Brain microvascular endothelial cell (primary cell): ENCODE measurements around the gene FAM76A.
"Not testable (repeated sequence)": the region's sequence is repeated elsewhere in the genome, so short reads cannot be mapped to it uniquely, and the experiment has no call there.

Experiments
- DNase-seq: peaks from one replicate; pipeline ENCODE4 v3.0.0-alpha.2; 2020
- H3K27ac ChIP-seq: fragments of 250-450 bp; sonication (Bioruptor Pico); 2 replicates; pipeline ENCODE4 v1.5.1; 2020; ENCODE audit warnings: mild to moderate bottlenecking, moderate library complexity
- H3K27me3 ChIP-seq: fragments of 250-450 bp; sonication (Bioruptor Pico); replicated peaks from 2 replicates; pipeline ENCODE4 v1.5.1; 2020; ENCODE audit warnings: mild to moderate bottlenecking
- H3K36me3 ChIP-seq: fragments of 250-450 bp; sonication (Bioruptor Pico); replicated peaks from 2 replicates; pipeline ENCODE4 v1.5.1; 2020; ENCODE audit warnings: mild to moderate bottlenecking
- H3K4me3 ChIP-seq: 2 replicates; pipeline ENCODE4 v1.5.1; 2011; ENCODE audit warnings: low read depth, mild to moderate bottlenecking, control low read depth, low read length, moderate library complexity
- CTCF ChIP-seq: IDR thresholded peaks from 2 replicates; pipeline ENCODE4 v1.5.1; 2011; ENCODE audit warnings: low read depth, mild to moderate bottlenecking, moderate library complexity, low read length, control low read depth, inconsistent platforms; ENCODE audit errors: missing control alignments
- in situ Hi-C: cut with HindIII; loops from 2 replicates; pipeline ENCODE4 v1.10.0; 2017; ENCODE audit warnings: low sequenced_read_pairs, low pct_ligation_motif_present

Gene FAM76A

GRCh38 chr1:27725374-27726172 lies at the start of gene FAM76A:
Gene FAM76A, plus strand, starts transcription at chr1:27725961. Its CDS starts 120 bp downstream, at chr1:27726081.
- TF ChIP-seq CTCF = peak; percentile 57
- in situ Hi-C loops = no loop called here

GRCh38 chr1:27676410-27676809 lies 49.4 kb upstream of the FAM76A start:
- Histone ChIP-seq H3K27me3 (no peaks in the 10 kb centered on the region), H3K4me3 (no peak overlapping the region), H3K27ac (no peak overlapping the region), H3K36me3 (no peaks in the 10 kb centered on the region)
- in situ Hi-C loops = no loop called here
- DNase-seq = no peak
- TF ChIP-seq CTCF = no peak

More at GRCh38 chr1:27725374-27726172, at the start of gene FAM76A:
- Histone ChIP-seq H3K4me3 (peak within 1 kb of the TSS; percentile 86), H3K27ac (peak within 1 kb of the TSS; percentile 82), H3K36me3 (no peaks in the 10 kb centered on the region), H3K27me3 (no peaks in the 10 kb centered on the region)
- peak; percentile 98 for DNase-seq

GRCh38 chr1:27678747-27679146 lies 47.0 kb upstream of the FAM76A start:
- no peak overlapping the region for H3K27ac ChIP-seq
- DNase-seq = no peak
- no peaks in the 10 kb centered on the region for H3K27me3 ChIP-seq
- H3K36me3 ChIP-seq = no peaks in the 10 kb centered on the region
- TF ChIP-seq CTCF = no peak
- in situ Hi-C loops = no loop called here
- H3K4me3 ChIP-seq = no peak overlapping the region

- H3K36me3 ChIP-seq, H3K27me3 ChIP-seq, H3K27ac ChIP-seq, DNase-seq, H3K4me3 ChIP-seq, in situ Hi-C loops: not testable (repeated sequence)
Measured at GRCh38 chr1:27680225-27680791, 45.5 kb upstream of the FAM76A start.

- H3K4me3 ChIP-seq, H3K27ac ChIP-seq, in situ Hi-C loops, DNase-seq, H3K36me3 ChIP-seq, H3K27me3 ChIP-seq: not testable (repeated sequence)
Measured at GRCh38 chr1:27681580-27681979, 44.2 kb upstream of the FAM76A start.

GRCh38 chr1:27682351-27682944 lies 43.3 kb upstream of the FAM76A start:
- no peak overlapping the region for H3K4me3 ChIP-seq
- no peak overlapping the region for H3K27ac ChIP-seq
- no peak for DNase-seq
- TF ChIP-seq CTCF = no peak
- in situ Hi-C loops = no loop called here
- H3K27me3 ChIP-seq = no peaks in the 10 kb centered on the region
- H3K36me3 ChIP-seq = no peaks in the 10 kb centered on the region
